ENCODE results near the gene GALK1. TPM values are rescaled to one million over a fixed set of nuclear protein-coding genes. Genes with fewer than 3 reads are reported as not detected.
A peak's percentile ranks its signal among the peaks of the same experiment; 100 is the strongest.

Gene GALK1
- total RNA-seq, 3 donors from 2014 or later, result 7.1 to 18.2 (median 18.2) TPM

- Histone ChIP-seq H3K9me3 (no peaks in the 10 kb centered on the region), H3K4me3 (no peak overlapping the region), H3K36me3 (ENCODE audit: low read depth) (no peaks in the 10 kb centered on the region), H3K4me1 (ENCODE audit: low read depth) (no peaks in the 10 kb centered on the region)
- DNase-seq, result no peak
- intact Hi-C loops (cut with DNase I, micrococcal nuclease), result no loop called here
- TF ChIP-seq CTCF (IDR thresholded peaks at IDR 0.05), result no peak
- ATAC-seq, result no peak
These were observed 28.5 kb upstream of the GALK1 start for GRCh38 chr17:75793460-75793859.

- H3K9me3 ChIP-seq, result no peaks in the 10 kb centered on the region
- peaks cover 7% of the 10 kb centered on the region for H3K4me1 ChIP-seq (ENCODE audit: low read depth)
- no peak for DNase-seq
- no peaks in the 10 kb centered on the region for H3K36me3 ChIP-seq (ENCODE audit: low read depth)
- intact Hi-C loops (cut with DNase I, micrococcal nuclease), result no loop called here
- no peak for TF ChIP-seq CTCF (IDR thresholded peaks at IDR 0.05)
- no peak for ATAC-seq
- no peak overlapping the region for H3K4me3 ChIP-seq
These were observed 26.3 kb upstream of the GALK1 start for GRCh38 chr17:75791254-75791653.

GRCh38 chr17:75785016-75785890, 20.3 kb upstream of the GALK1 start:
- peak; percentile 90 for ATAC-seq
- Histone ChIP-seq H3K4me1 (ENCODE audit: low read depth) (peaks cover 21% of the 10 kb centered on the region), H3K36me3 (ENCODE audit: low read depth) (no peaks in the 10 kb centered on the region), H3K9me3 (no peaks in the 10 kb centered on the region), H3K4me3 (peak overlapping the region; percentile 58)
- DNase-seq, result peak; percentile 90 to 96 (median 95)
- TF ChIP-seq CTCF (IDR thresholded peaks at IDR 0.05), result no peak
- intact Hi-C loops (cut with DNase I, micrococcal nuclease), result no loop called here

DNA sequence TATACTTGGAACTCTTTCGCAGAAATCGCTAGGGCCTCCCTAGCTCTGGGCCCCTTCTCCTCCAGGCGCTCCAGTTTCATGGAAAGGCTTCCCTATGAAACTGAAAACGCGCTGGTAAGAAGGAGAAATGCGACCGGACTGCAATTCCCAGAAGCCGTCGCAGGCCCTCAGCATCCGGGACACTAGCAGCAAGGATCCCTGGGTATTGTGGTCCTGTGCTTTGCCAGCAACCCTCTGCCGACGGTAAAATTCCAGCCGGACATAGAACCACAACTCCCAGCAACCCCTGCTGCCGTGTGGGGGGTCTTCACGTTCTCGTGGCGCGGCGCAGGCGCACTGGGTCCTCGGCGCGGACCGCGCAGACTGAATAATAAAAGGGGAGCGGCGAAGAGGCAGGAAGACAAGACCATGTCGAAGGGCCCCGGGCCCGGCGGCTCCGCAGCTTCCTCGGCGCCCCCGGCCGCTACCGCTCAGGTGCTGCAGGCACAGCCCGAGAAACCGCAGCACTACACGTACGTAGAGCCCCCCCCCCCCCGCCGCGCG, 19.6 kb upstream of the GALK1 start, which contains the start of gene UNK:
TSS of gene UNK (plus strand) at position 334 of the 543 bp plus-strand sequence. CDS start at position 409, 75 bp downstream.
- peak; percentile 89 for ATAC-seq
- intact Hi-C loops (cut with DNase I, micrococcal nuclease), result no loop called here

More for the DNA sequence above, 19.6 kb upstream of the GALK1 start, which contains the start of gene UNK:
- Histone ChIP-seq H3K36me3 (ENCODE audit: low read depth) (peaks cover 6% of the 10 kb centered on the region), H3K9me3 (no peaks in the 10 kb centered on the region), H3K4me1 (ENCODE audit: low read depth) (peaks cover 28% of the 10 kb centered on the region), H3K4me3 (peak within 1 kb of the TSS; percentile 58)
- peak; percentile 95 to 98 (median 97) for DNase-seq
- no peak for TF ChIP-seq CTCF (IDR thresholded peaks at IDR 0.05)
